HCT116 (cell line): ENCODE results near the gene CENPS.

ENCODE experiments used
- CTCF ChIP-seq, 3 experiments: fragments of 200-600 bp in 1 of 3; sonication (generic) in 1 of 3; IDR thresholded peaks in 2 of 3; conservative IDR thresholded peaks in 1 of 3; 2 replicates each; pipeline ENCODE4 v1.5.1; 2012 to 2017; ENCODE audit warnings: low read depth in 2 of 3, low read length in 2 of 3, antibody characterized with exemption in 1 of 3, borderline replicate concordance in 1 of 3, control low read depth in 1 of 3, mild to moderate bottlenecking in 1 of 3, mixed read lengths in 1 of 3, mixed run types in 1 of 3, moderate library complexity in 1 of 3; ENCODE audit not compliant: insufficient read depth in 1 of 3
- ELF1 ChIP-seq: IDR thresholded peaks from 2 replicates; pipeline ENCODE4 v1.6.1; 2012; ENCODE audit warnings: low read depth, borderline replicate concordance
- EZH2 ChIP-seq: fragments of 200-600 bp; sonication (generic); IDR thresholded peaks from 2 replicates; pipeline ENCODE4 v1.6.1; 2017; ENCODE audit warnings: antibody characterized with exemption, mixed run types
- EZH2phosphoT487 ChIP-seq: fragments of 200-600 bp; IDR thresholded peaks from 2 replicates; pipeline ENCODE4 v1.6.1; 2018; ENCODE audit warnings: antibody characterized with exemption, borderline replicate concordance
- FOSL1 ChIP-seq: IDR thresholded peaks from 2 replicates; pipeline ENCODE4 v1.6.1; 2012; ENCODE audit warnings: low read depth
- MAX ChIP-seq: IDR thresholded peaks from 2 replicates; pipeline ENCODE4 v1.6.1; 2012
- POLR2A ChIP-seq: IDR thresholded peaks from 2 replicates; pipeline ENCODE4 v1.7.0; 2011; ENCODE audit warnings: borderline replicate concordance; ENCODE audit not compliant: insufficient read depth, insufficient read length; ENCODE audit errors: extremely low read depth
- POLR2AphosphoS5 ChIP-seq: IDR thresholded peaks from 2 replicates; pipeline ENCODE4 v1.6.1; 2011; ENCODE audit warnings: mild to moderate bottlenecking, low read depth, low read length, moderate library complexity
- SRF ChIP-seq: IDR thresholded peaks from 2 replicates; pipeline ENCODE4 v1.6.1; 2012; ENCODE audit warnings: low read depth
- ZBTB33 ChIP-seq: IDR thresholded peaks from 2 replicates; pipeline ENCODE4 v1.6.1; 2011; ENCODE audit warnings: mild to moderate bottlenecking, low read length, moderate library complexity; ENCODE audit not compliant: insufficient replicate concordance; ENCODE audit errors: extremely low read depth
- ZNF274 ChIP-seq: fragments of 200-500 bp; sonication (Bioruptor generic); IDR thresholded peaks from 2 replicates; pipeline ENCODE4 v1.6.1; 2014; ENCODE audit warnings: mild to moderate bottlenecking, low read depth, low read length, inconsistent platforms
- TF ChIP-seq, protein P1 (sequence below): IDR thresholded peaks from 2 replicates; pipeline ENCODE4 v1.6.1; 2012; ENCODE audit warnings: low read depth

DNA sequence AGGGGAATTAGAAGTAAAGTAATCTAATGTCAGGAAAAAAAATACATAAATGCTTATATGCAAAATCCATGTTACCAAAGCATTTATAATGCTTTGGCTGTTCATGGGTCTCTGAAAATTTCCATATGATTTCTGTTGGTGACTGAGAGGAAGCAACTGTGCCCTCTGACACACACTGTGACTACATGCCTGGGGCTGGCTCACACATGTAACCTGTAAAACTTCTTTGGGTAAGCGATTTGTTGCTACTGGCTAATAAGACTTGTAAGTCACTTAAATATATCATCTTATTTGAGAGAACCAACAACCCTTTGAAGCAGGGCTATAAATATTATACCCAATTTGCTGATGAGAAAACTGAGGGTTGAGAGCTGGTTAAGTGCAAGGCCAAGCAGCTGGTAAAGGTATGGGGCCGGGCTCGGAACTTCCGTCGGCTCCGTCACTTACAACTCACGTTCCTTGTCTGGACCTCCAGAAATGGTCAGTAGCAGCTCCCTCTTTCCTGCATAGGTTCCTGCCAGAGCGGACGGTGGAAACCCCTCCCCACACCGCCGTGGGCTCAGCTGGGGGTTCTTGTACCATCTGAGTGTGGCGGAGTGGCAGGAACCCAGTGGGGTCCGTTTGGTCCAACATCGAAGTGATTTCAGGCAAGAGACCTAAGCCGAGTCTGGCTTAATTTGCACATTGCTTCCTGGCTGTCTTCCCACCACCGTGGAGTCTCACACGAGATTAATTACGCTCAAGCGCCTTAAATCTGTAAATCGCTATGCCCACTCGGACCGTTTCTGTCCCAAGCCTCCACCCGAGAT lies 41.4 kb downstream of the CENPS start:
- TF ChIP-seq FOSL1 (no peak), EZH2phosphoT487 (no peak), CTCF (IDR thresholded peaks at IDR 0.05 in 2 of 3, conservative IDR thresholded peaks at IDR 0.05 in 1 of 3; ENCODE audit: borderline replicate concordance in 1 of 3, insufficient read depth in 1 of 3, low read depth in 2 of 3, low read length in 2 of 3) (no peak), POLR2AphosphoS5 (no peak), POLR2A (no peak), MAX (no peak), ZNF274 (no peak), ELF1 (no peak), SRF (no peak), EZH2 (no peak), ZBTB33 (no peak)
- TF ChIP-seq, protein P1, sequence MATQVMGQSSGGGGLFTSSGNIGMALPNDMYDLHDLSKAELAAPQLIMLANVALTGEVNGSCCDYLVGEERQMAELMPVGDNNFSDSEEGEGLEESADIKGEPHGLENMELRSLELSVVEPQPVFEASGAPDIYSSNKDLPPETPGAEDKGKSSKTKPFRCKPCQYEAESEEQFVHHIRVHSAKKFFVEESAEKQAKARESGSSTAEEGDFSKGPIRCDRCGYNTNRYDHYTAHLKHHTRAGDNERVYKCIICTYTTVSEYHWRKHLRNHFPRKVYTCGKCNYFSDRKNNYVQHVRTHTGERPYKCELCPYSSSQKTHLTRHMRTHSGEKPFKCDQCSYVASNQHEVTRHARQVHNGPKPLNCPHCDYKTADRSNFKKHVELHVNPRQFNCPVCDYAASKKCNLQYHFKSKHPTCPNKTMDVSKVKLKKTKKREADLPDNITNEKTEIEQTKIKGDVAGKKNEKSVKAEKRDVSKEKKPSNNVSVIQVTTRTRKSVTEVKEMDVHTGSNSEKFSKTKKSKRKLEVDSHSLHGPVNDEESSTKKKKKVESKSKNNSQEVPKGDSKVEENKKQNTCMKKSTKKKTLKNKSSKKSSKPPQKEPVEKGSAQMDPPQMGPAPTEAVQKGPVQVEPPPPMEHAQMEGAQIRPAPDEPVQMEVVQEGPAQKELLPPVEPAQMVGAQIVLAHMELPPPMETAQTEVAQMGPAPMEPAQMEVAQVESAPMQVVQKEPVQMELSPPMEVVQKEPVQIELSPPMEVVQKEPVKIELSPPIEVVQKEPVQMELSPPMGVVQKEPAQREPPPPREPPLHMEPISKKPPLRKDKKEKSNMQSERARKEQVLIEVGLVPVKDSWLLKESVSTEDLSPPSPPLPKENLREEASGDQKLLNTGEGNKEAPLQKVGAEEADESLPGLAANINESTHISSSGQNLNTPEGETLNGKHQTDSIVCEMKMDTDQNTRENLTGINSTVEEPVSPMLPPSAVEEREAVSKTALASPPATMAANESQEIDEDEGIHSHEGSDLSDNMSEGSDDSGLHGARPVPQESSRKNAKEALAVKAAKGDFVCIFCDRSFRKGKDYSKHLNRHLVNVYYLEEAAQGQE = no peak
